Measurements from ENCODE around the gene HESX1.

HESX1 gene

GRCh38 chr3:57169108-57169507, 30.7 kb downstream of the HESX1 start:
- H3K9me3 ChIP-seq (ENCODE audit: control insufficient read depth, low read length): no peaks in the 10 kb centered on the region
- H3K36me3 ChIP-seq (ENCODE audit: control insufficient read depth, insufficient read depth, low read length): no peaks in the 10 kb centered on the region
- peaks cover 5% of the 10 kb centered on the region for H3K4me1 ChIP-seq (ENCODE audit: control insufficient read depth, insufficient read depth, low read length)
- H3K27me3 ChIP-seq (ENCODE audit: control insufficient read depth, insufficient read depth, low read length, poor library complexity, severe bottlenecking): peaks cover 59% of the 10 kb centered on the region
- H3K27ac ChIP-seq (ENCODE audit: insufficient read depth, low read depth, low read length, poor library complexity, severe bottlenecking): no peak overlapping the region
- no peak overlapping the region for H3K4me3 ChIP-seq (ENCODE audit: insufficient read depth, low read depth, low read length)
- WGBS, 2 experiments: 75 to 92% methylated on average over 2 to 3 of the region's 3 CpGs

GRCh38 chr3:57168151-57168550, 31.6 kb downstream of the HESX1 start:
- no peaks in the 10 kb centered on the region for H3K9me3 ChIP-seq (ENCODE audit: control insufficient read depth, low read length)
- 88% methylated on average over 2 of the region's 2 CpGs for WGBS, 2 experiments
- H3K27ac ChIP-seq (ENCODE audit: insufficient read depth, low read depth, low read length, poor library complexity, severe bottlenecking): no peak overlapping the region
- H3K27me3 ChIP-seq (ENCODE audit: control insufficient read depth, insufficient read depth, low read length, poor library complexity, severe bottlenecking): peaks cover 69% of the 10 kb centered on the region
- no peaks in the 10 kb centered on the region for H3K36me3 ChIP-seq (ENCODE audit: control insufficient read depth, insufficient read depth, low read length)
- no peak overlapping the region for H3K4me3 ChIP-seq (ENCODE audit: insufficient read depth, low read depth, low read length)
- H3K4me1 ChIP-seq (ENCODE audit: control insufficient read depth, insufficient read depth, low read length): peaks cover 6% of the 10 kb centered on the region

- no peak overlapping the region for H3K27ac ChIP-seq (ENCODE audit: insufficient read depth, low read depth, low read length, poor library complexity, severe bottlenecking)
- H3K9me3 ChIP-seq (ENCODE audit: control insufficient read depth, low read length): no peaks in the 10 kb centered on the region
- H3K4me3 ChIP-seq (ENCODE audit: insufficient read depth, low read depth, low read length): no peak overlapping the region
- WGBS, 2 experiments: 71 to 77% methylated on average over 2 of the region's 2 CpGs
- H3K36me3 ChIP-seq (ENCODE audit: control insufficient read depth, insufficient read depth, low read length): no peaks in the 10 kb centered on the region
- peaks cover 13% of the 10 kb centered on the region for H3K4me1 ChIP-seq (ENCODE audit: control insufficient read depth, insufficient read depth, low read length)
- H3K27me3 ChIP-seq (ENCODE audit: control insufficient read depth, insufficient read depth, low read length, poor library complexity, severe bottlenecking): peaks cover 84% of the 10 kb centered on the region
Observed at GRCh38 chr3:57166660-57167059, 33.1 kb downstream of the HESX1 start.

- Histone ChIP-seq H3K27ac (ENCODE audit: insufficient read depth, low read depth, low read length, poor library complexity, severe bottlenecking) (no peak overlapping the region), H3K4me1 (ENCODE audit: control insufficient read depth, insufficient read depth, low read length) (peaks cover 22% of the 10 kb centered on the region), H3K4me3 (ENCODE audit: insufficient read depth, low read depth, low read length) (no peak overlapping the region), H3K9me3 (ENCODE audit: control insufficient read depth, low read length) (no peaks in the 10 kb centered on the region), H3K27me3 (ENCODE audit: control insufficient read depth, insufficient read depth, low read length, poor library complexity, severe bottlenecking) (peaks cover 89% of the 10 kb centered on the region), H3K36me3 (ENCODE audit: control insufficient read depth, insufficient read depth, low read length) (no peaks in the 10 kb centered on the region)
- WGBS, 2 experiments: 68 to 87% methylated on average over 4 of the region's 4 CpGs
Observed at GRCh38 chr3:57165641-57166040, 34.1 kb downstream of the HESX1 start.

- H3K36me3 ChIP-seq (ENCODE audit: control insufficient read depth, insufficient read depth, low read length): no peaks in the 10 kb centered on the region
- peak within 1 kb of the TSS; percentile 68 for H3K4me3 ChIP-seq (ENCODE audit: insufficient read depth, low read depth, low read length)
- peaks cover 26% of the 10 kb centered on the region for H3K4me1 ChIP-seq (ENCODE audit: control insufficient read depth, insufficient read depth, low read length)
- 0% methylated on average over 98 of the region's 98 CpGs for WGBS, 2 experiments
- peaks cover 91% of the 10 kb centered on the region for H3K27me3 ChIP-seq (ENCODE audit: control insufficient read depth, insufficient read depth, low read length, poor library complexity, severe bottlenecking)
- no peak within 1 kb of the TSS for H3K27ac ChIP-seq (ENCODE audit: insufficient read depth, low read depth, low read length, poor library complexity, severe bottlenecking)
- no peaks in the 10 kb centered on the region for H3K9me3 ChIP-seq (ENCODE audit: control insufficient read depth, low read length)
Observed at GRCh38 chr3:57164657-57165573, 34.9 kb downstream of the HESX1 start, which contains the start of gene IL17RD. TSS of gene IL17RD (minus strand) at chr3:57165353. CDS start at chr3:57165286, 67 bp downstream.

- Histone ChIP-seq H3K36me3 (ENCODE audit: control insufficient read depth, insufficient read depth, low read length) (no peaks in the 10 kb centered on the region), H3K9me3 (ENCODE audit: control insufficient read depth, low read length) (no peaks in the 10 kb centered on the region), H3K4me1 (ENCODE audit: control insufficient read depth, insufficient read depth, low read length) (peaks cover 30% of the 10 kb centered on the region), H3K4me3 (ENCODE audit: insufficient read depth, low read depth, low read length) (peak overlapping the region; percentile 68), H3K27ac (ENCODE audit: insufficient read depth, low read depth, low read length, poor library complexity, severe bottlenecking) (no peak overlapping the region), H3K27me3 (ENCODE audit: control insufficient read depth, insufficient read depth, low read length, poor library complexity, severe bottlenecking) (peaks cover 91% of the 10 kb centered on the region)
- WGBS, 2 experiments: 2% methylated on average over 30 of the region's 30 CpGs
Observed at GRCh38 chr3:57164217-57164656, 35.5 kb downstream of the HESX1 start.

- Histone ChIP-seq H3K4me1 (ENCODE audit: control insufficient read depth, insufficient read depth, low read length) (peaks cover 35% of the 10 kb centered on the region), H3K9me3 (ENCODE audit: control insufficient read depth, low read length) (no peaks in the 10 kb centered on the region)
Observed at GRCh38 chr3:57163751-57164150, 36.0 kb downstream of the HESX1 start.

GRCh38 chr3:57161915-57162314, 37.9 kb downstream of the HESX1 start:
- H3K4me3 ChIP-seq (ENCODE audit: insufficient read depth, low read depth, low read length): no peak overlapping the region
- H3K4me1 ChIP-seq (ENCODE audit: control insufficient read depth, insufficient read depth, low read length): peaks cover 42% of the 10 kb centered on the region
- peaks cover 95% of the 10 kb centered on the region for H3K27me3 ChIP-seq (ENCODE audit: control insufficient read depth, insufficient read depth, low read length, poor library complexity, severe bottlenecking)
- H3K9me3 ChIP-seq (ENCODE audit: control insufficient read depth, low read length): no peaks in the 10 kb centered on the region
- H3K36me3 ChIP-seq (ENCODE audit: control insufficient read depth, insufficient read depth, low read length): no peaks in the 10 kb centered on the region
- WGBS, 2 experiments: 89 to 96% methylated on average over 1 of the region's 1 CpG
- no peak overlapping the region for H3K27ac ChIP-seq (ENCODE audit: insufficient read depth, low read depth, low read length, poor library complexity, severe bottlenecking)

More at GRCh38 chr3:57163751-57164150, 36.0 kb downstream of the HESX1 start:
- Histone ChIP-seq H3K4me3 (ENCODE audit: insufficient read depth, low read depth, low read length) (peak overlapping the region; percentile 68), H3K27me3 (ENCODE audit: control insufficient read depth, insufficient read depth, low read length, poor library complexity, severe bottlenecking) (peaks cover 90% of the 10 kb centered on the region), H3K27ac (ENCODE audit: insufficient read depth, low read depth, low read length, poor library complexity, severe bottlenecking) (no peak overlapping the region), H3K36me3 (ENCODE audit: control insufficient read depth, insufficient read depth, low read length) (no peaks in the 10 kb centered on the region)
- WGBS, 2 experiments: 6 to 8% methylated on average over 4 to 6 of the region's 8 CpGs

GRCh38 chr3:57160765-57161538, 38.8 kb downstream of the HESX1 start:
- H3K4me3 ChIP-seq (ENCODE audit: insufficient read depth, low read depth, low read length): no peak overlapping the region
- peaks cover 95% of the 10 kb centered on the region for H3K27me3 ChIP-seq (ENCODE audit: control insufficient read depth, insufficient read depth, low read length, poor library complexity, severe bottlenecking)
- H3K27ac ChIP-seq (ENCODE audit: insufficient read depth, low read depth, low read length, poor library complexity, severe bottlenecking): no peak overlapping the region

More at GRCh38 chr3:57160765-57161538, 38.8 kb downstream of the HESX1 start:
- H3K4me1 ChIP-seq (ENCODE audit: control insufficient read depth, insufficient read depth, low read length): peaks cover 42% of the 10 kb centered on the region
- H3K9me3 ChIP-seq (ENCODE audit: control insufficient read depth, low read length): no peaks in the 10 kb centered on the region
- no peaks in the 10 kb centered on the region for H3K36me3 ChIP-seq (ENCODE audit: control insufficient read depth, insufficient read depth, low read length)
- WGBS, 2 experiments: 25 to 28% methylated on average over 5 of the region's 5 CpGs

All from ectodermal cell (in vitro differentiated cells).